DMS53 (cell line): Measurements from ENCODE around the gene KAZN.

Experiments
- DNase-seq: peaks from one replicate; lab custom pipeline; 2025; lab: John Stamatoyannopoulos, UW

Gene KAZN

DNA sequence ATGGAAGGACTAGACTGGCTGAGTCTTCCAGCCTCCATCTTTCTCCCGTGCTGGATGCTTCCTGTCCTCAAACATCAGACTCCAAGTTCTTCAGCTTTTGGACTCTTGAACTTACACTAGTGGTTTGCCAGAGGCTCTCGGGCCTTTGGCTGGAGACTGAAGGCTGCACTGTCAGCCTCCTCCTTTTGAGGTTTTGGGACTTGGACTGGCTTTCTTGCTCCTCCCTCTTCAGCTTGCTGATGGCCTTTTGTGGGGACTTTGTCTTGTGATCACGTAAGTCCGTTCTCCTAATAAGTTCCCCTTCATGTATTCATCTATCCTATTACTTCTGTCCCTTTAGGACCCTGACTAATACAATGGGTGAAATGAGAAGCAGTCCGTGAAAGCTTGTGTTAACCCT, 196.4 kb downstream of the KAZN start:
- DNase-seq: no peak

DNA sequence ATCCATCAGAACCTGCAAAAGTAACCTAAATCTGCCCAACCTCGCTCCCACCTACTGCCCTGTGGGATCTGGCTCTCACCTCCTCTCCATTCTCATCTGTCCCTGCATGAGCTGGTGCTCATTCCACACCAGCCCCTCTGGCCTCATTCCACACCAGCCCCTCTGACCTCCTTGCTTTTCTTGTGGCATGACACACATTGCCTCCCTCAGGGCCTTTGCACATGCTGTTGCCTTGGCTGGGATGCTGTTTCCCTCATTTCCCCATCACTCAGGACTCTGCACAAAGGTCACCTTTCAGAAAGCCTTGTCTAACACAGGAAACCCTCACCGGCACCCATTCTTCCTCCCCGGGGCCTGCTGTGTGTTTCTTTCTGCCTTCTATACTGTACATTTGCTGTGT, 197.1 kb downstream of the KAZN start:
- DNase-seq: no peak

DNA sequence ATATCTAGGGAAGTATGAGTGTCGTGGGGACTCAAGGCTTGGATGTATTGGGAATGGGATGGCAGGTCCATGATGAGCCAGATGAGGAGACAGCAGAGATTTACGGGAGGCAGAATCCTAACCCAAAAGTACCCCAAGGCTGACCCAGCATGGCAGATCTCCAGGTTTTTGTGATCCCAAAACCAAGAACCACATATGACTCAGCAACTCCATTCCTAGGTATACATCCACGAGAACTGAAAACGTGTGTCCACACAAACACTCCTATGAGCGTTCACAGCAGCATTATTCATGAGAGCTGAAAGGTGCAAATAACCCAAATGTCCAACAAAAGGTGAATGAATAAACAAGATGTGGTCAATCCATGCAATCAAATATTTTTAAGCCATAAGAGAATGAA, 201.5 kb downstream of the KAZN start:
- no peak for DNase-seq

DNA sequence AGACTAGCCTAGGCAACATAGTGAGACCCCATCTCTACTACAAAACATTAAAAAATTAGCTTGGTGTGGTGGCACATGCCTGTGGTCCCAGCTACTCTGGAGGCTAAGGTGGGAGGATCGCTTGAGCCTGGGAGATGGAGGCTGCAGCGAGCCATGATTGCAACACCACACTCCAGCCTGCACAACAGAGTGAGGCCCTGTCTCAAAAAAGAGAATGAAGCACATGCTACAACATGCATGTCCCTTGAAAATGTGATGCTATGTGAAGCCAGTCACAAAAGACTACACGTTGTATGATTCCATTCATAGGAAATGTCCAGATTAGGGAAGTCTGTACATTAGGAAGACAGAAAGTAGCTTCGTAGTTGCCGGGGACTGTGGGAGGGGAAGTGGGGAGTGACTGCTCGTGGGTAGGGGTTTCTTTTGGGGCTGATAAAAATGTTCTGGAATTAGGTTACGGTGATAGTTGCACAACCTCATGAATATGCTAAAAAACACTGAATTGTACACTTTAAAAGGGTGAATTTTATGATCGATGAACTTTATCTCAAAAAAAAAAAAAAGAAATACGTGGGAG, 202.1 kb downstream of the KAZN start:
- DNase-seq: no peak

DNA sequence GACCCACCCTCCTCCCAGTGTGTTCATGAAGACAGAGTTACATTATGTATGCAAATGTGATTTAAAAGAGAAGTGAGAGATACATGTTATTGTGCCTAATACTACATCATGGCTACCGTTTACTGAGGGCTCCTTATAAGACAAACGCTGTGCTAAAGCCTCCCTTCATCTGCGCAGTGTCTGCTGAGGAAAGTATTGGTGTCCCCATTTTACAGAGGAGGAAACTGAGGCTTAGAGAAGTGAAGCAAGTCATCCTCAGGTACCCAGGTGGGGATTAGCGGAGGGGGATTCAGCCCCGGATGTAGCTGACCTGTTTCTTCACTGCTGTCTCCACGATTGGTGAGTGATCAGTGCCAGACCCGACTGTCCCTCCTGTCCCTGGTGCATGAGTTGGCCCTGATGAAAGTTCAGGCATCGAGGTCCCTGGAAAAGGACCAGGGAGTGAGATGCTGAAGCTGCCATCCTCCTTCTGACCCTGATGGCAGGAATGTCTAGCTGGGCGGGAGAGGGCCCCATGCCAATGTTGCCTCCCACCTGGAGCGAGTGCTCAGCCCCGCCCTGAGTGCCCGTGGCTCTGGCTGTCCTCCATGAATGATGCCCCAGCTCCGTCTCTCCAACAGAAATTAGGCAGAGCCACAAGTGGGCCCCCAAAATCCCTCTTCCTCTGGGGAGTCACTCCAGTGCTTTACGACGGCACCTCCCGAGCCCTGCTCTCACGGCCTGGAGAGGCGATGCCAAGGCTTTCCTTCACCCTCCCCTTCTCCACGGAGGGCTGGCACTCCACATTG, 204.7 kb downstream of the KAZN start:
- DNase-seq: no peak

DNA sequence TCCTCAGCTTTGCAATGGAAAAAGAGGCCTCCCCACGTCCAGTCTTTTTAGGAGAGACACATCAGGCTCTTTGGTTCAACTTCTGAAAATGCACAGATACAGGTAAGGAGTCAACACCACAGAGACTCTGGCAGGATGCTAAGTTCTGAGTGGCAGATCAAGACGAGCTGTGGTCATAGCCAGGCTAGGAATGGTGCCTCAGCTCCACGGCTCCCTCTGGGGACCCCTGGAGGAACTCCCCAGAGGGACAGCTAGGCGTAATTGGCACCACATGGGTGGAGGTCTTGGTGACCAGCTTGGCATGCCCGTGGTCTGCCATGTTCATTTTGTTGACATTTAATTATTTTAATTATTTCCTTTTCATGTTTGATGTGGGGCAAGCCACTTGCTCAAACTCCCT, 206.1 kb downstream of the KAZN start:
- DNase-seq: no peak

DNA sequence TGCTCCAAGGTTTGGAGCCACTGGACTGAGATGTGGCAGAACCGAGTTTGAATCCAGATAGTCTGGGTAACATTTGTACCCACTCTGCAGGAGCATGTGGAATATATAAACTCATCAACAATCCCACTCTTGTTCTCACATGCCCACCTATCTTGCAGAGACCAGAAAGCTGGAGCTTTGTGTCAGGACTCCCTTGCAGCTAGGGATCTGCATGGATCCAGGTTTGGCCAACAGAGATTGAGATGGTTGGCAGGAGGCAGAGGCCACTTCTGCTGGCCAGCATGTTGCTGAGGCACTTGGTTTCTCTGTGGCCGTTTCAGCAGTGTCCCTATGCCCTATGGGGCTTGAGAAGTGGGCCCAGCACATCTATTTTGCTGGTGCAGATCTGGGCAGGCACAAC, 208.3 kb downstream of the KAZN start:
- DNase-seq: no peak

DNA sequence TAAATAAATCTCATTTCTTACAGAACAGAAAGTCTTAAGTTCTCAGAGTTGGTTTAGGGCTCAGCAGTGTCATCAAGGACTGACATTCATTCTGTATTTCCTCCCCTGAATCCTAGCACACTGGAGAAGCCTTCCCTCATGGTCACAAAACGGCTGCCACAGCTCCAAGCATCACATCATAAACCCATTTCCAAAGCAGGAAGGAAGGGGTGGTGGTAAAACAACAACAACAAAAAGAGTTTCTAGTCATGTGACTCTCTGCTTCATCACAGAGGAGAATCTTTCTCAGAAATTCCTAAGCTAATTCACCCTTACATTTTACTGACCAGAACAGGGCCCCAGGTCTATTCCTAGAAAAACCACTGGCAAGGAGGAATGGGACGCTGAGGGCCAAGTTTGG, 210.3 kb downstream of the KAZN start:
- DNase-seq: no peak

DNA sequence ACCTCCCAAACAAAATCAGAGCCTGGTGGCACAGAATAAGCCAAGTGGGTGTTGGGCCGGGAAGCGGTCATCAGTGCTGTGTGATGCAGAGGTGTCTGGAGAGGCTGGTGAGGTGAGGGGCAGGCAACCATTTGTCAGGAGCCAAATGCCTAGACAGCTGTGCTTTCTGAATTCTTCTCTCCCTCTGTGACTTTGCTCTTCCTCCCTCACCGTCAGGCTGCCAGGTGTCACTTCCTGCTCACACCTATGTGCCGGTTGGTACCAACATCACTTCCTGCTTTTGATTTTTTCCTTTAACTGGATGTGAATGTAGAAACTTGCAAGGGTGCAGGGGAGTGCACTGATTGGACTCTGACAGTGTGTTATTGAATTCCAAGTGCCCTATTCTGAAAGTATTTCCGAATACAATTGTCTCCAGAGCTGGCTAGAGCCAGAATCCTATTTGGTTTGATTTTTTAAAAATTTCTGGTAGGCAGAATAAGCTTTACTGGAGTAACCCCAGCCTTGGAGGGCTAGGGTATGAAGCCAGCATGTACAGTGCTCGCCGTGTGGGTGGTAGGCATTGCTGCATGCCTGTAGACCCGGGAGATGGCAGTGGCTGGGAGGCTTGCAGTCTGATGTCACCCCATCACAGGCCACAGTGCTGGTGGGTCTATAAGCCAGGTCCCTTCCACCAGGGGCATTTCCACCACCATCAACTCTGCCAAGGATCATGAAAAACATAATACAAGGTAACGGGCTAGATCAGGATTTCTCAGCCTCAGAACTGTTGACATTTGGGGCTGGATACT, 210.9 kb downstream of the KAZN start:
- no peak for DNase-seq

DNA sequence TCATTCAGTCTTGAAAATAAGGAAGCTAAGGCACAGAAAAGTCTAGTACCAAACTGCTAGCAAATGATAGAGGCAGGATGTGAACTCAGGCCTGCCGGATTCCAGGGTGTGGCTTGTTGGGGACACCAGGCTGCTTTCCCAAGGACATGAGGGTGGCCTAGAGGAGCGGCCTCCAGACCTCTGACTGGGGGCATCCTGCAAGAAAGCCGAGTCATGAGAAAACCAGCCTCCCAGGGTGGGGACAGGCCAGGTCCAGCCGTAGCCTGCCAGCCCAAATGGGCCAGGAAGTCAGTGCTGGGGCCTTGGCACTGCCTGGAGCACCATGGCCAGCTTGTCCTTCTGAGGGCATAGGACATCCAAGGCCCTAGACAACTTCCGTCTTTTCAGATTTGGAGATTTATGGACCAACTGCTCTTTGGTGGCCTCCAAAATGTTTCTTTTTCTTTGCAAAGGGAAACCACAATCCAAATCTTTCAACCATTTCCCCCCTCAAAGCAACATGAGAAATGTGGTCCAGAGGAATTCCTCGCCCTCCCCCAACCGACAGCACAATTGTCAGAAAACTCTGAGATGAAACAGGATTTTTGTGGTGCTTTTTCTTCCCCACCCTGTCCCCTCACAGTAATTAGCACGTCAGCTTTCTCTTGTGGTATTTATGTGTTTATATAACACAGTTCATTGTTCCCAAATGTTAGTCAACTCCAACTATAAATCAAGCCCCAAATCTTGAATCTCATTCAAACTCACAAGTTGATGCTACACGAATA, 212.3 kb downstream of the KAZN start:
- DNase-seq: no peak

DNA sequence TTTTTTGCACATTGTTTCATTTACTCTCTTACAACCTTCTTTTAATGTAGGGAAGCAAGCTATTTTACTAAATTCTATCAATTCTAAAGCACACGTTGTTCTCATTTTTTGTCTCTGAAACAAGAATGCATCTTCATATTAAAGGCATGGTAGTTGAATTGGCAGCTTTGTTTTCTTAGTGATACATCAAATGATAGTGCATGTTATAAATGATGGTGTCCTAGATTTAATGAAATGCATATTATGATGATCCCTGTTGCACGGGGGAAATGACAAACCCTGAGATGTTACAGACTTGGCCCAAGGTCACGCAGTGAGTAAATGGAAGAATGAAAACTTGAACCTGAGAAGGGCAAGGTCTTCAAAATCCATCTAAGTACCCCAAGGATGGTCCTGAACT, 213.1 kb downstream of the KAZN start:
- no peak for DNase-seq

DNA sequence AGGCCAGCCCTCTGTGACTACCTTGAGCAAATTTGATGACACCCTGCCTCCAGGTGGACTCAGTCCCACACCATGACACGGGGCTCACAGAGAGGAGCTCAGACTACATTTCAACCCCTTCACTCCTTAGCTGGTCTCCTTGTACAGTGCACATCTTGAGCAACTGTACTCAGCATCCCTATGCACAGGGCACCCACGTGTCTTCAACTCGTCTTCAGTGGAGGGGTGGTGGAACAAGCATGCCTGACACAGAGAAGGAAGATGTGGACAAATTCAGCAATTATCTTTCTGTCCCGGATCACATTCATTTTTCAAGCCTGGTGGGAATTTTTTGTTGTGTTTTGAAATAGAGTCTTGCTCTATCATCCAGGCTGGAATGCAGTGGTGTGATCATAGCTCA, 213.7 kb downstream of the KAZN start:
- DNase-seq: no peak

DNA sequence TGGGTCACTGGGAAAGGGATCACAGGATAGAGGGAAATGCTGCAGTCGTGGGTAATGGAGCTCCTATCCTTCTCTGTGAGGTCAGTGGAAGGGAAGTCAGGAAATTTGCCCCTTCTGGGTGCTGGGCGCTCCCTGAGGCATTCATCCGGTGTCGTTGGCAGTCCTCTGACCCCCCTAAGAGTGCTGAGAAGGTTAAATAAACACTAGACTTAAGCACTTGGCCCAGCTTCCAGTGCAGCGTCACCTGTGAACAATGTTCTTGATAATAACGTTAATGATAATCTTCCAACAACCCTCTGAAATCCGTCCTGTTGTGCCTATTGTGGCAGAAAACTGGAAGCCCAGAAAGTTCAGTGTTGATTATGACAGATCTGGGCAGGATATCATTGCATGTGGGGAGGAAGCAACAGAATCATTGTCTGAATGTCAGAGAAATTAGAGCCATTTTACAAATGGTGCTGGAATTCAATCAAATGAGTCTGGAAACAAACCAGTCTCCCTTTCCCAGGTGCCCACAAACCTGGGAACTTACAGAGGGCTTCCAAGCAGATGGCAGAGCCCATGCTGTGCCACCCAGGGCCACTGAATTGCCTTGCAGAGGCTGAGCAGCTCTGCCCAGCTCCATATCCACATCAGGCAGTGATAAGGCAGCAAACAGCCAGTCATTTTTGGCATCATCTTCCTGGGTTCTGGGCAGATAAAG, 216.8 kb downstream of the KAZN start:
- DNase-seq: no peak

DNA sequence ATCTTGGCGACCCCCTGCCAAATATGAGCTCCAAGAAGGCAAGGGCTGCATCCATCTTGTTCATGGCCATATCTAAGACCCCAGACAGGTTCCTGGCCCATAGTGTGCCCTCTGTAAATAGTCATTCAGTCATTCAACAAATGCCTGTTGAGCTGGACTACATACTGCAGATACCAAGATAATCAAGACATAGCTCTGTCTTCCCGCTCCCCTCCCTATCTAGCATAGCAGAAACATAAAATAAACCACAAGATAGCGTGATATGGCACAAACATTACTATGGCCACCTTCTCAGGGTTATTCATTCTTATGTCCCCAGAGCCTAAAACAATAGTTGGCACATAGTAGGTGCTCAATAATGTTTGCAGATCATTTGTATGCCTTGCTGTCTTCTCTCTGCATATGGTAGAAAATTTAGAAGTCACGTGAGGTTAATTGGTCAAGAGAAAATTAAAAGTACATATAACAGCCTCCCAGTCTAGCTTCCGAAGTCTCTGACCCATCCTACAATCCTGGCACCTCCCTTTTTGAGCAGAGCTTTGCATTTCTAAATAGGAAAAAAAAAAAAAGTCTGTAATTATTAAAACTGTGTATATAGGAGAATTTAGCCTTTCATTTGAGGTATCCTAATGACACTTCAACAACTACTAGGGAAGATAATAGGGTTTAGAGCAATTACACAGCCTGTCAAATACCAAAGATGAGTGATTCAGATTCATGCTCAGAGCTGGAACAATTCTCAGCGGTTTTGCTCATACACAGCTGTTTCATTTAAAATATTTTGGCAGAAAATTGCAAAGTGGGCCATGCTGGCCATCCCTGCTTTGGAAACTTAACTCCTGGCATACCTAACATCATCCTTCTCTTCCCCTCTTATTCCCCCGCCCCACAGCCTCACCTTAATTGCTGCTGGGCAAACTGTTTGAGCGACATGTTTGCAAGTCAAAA, 219.0 kb downstream of the KAZN start:
- no peak for DNase-seq

DNA sequence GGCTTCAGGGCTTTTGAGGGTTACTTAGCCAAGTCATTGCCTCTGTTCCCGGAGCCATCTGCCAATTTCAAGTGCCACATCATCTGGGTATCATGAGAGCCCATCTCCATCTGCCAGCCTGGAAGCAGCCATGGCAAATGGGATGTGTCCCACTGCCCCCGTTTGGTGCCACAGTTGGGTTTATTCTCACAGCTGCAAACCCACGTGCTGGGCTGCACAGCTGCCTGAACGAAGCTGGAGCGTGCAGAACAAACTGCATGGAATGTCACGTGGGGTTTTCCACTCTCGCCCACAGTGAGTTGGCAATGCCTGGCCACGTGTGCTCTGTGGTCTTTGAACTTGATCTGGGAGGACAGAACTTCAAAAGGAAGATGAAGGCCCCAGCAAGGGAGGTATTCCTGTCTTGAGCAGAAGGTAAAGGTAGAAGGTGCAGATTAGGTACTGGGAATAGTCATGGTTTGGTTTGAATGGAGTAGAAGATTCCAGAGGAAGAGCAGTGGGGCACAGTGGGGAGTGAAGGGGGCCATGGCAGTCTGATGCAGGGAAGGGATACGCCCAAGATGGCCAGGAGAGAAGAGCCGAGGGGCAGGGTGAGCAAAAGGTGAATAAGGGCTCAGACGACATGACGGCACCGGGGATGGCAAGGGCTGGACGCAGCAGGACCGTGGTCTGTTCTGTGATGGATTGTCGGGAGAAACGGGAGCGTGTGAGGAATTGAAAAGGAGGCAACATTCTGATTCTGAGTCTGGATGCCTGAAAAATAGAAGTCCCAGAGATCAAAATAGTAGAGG, 222.0 kb downstream of the KAZN start:
- DNase-seq: no peak

DNA sequence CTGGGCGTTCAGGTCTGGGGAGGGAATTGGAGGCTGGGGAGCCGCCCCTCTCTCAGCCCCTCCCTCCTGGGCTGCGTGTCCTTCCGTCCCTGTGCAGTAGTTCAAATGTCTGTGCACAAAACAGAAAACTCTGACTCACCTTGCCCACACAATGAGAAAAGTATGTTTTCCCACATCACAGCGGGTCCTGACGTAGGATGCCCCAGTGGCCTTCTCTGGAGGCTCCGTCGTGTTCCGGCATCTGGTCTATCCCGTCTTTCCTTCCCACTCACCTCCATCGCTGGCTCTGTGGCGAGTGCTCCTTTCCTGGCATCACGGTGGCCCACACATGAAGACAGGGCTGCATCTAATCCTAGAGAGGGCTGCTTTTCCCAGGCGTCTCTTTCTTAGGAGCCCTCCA, 224.0 kb downstream of the KAZN start:
- DNase-seq: no peak

DNA sequence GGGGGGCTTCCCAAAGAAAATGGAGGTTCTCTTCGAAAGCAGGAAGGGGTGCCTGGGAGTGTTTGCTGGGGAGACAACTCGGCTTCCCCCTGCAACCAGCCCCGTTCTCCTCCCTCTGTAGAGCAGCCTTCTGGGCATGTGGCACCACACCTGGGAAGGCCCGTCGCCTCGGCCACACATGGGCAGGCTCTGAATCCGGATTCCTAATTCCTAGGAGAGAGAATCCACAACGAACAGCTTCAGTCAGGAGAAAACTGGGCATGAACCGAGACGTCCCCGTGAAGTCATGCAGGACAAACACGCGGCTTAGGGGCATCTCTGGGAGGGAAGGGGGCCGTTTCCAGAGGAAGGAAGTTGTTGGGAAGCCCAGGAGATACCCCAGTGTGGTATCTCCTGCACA, 224.5 kb downstream of the KAZN start:
- no peak for DNase-seq

DNA sequence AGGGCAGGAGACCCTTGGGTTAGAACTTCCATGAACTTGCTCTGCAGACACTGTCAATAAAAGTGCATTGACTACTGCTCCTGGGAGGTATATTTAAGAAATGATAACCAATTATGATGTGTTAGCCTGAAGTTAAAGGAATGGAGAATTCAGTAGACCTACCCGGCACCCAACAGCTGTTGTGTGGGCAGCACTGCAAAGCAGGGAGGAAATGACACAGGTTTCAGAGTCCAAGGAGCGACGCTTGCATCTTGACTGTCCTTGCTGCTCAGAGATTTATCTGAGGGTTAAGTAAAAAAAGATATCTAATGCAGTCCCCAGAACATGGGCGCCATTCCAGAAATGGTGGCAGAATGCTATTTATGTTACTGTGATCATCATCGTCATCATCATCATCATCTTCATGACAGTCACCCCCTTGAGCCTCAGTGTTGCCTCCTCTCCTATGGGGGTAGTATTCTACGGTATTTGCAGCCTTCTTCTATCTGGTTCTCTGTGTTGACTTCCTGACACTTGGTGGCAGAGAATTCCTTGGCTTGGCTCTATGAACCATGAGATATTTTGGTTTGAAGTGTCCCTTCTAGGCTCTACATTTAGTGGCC, 225.9 kb downstream of the KAZN start:
- no peak for DNase-seq

DNA sequence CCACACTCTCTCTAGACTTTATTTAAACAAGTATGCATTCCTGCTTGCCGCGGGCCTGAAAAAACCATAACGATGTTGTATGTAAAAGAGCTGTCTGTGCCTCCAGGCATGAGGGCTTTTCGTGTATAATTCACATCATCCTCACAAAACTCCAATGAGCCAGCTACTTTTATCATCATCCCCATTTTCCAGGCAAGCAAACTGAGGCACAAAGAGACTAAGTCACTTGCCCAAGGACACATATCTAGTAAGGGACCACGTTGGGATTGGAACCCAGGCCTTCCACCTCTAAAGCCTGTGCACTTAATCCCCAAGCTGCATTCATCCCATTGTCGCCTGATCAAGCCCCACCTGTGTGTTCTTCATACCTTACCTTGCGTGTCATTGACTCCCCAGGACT, 226.9 kb downstream of the KAZN start:
- DNase-seq: no peak
